OCI-LY1 (cell line): Measurements from ENCODE around the gene STUM.
A peak's percentile ranks its signal among the peaks of the same experiment; 100 is the strongest.

Experiments used
- CTCF ChIP-seq: fragments of 200-600 bp; sonication (generic), shearing (Covaris generic); IDR thresholded peaks from 2 replicates; pipeline ENCODE4 v1.5.1; 2017; ENCODE audit warnings: mild to moderate bottlenecking, antibody characterized with exemption, low read length, moderate library complexity, mixed read lengths
- EZH2 ChIP-seq: fragments of 200-600 bp; sonication (generic), shearing (Covaris generic); IDR thresholded peaks from 2 replicates; pipeline ENCODE4 v1.8.0; 2017; ENCODE audit warnings: borderline replicate concordance, mixed run types, mild to moderate bottlenecking, antibody characterized with exemption, low read length, moderate library complexity, mixed read lengths

- TF ChIP-seq CTCF (peak; percentile 45; the same call in 1 of the 2 replicates), EZH2 (no peak)
These were observed 88.8 kb downstream of the STUM start for GRCh38 chr1:226637147-226637935.
